Thyroid gland (tissue), 4 donors: Measurements from ENCODE around the gene LST1. TPM values are rescaled to one million over a fixed set of nuclear protein-coding genes. Genes with fewer than 3 reads are reported as not detected.

Experiments
- DNase-seq, 2 donors: peaks; one replicate each; pipeline ENCODE4 v3.0.0-alpha.2; 2019
- H3K27ac ChIP-seq, 3 donors: fragments of 200-600 bp; sonication (generic); 1 replicate in 2 of 3; 2 replicates in 1 of 3; pipeline ENCODE4 v1.5.1; 2016 to 2019; ENCODE audit warnings: mild to moderate bottlenecking in 1 of 3, moderate library complexity in 1 of 3
- H3K27me3 ChIP-seq: fragments of 200-600 bp; sonication (generic); one replicate; pipeline ENCODE4 v1.5.1; 2019
- H3K36me3 ChIP-seq, 2 donors: fragments of 200-600 bp; sonication (generic); one replicate each; pipeline ENCODE4 v1.5.1; 2016 to 2019
- H3K4me1 ChIP-seq, 2 donors: fragments of 200-600 bp; sonication (generic); one replicate each; pipeline ENCODE4 v1.5.1; 2017 to 2019
- H3K4me3 ChIP-seq, 3 donors: fragments of 200-600 bp; sonication (generic); replicated peaks in 1 of 3; 1 replicate in 2 of 3; 2 replicates in 1 of 3; pipeline ENCODE4 v1.5.1; 2016; ENCODE audit warnings: mild to moderate bottlenecking in 1 of 3
- H3K9me3 ChIP-seq: fragments of 200-600 bp; sonication (generic); one replicate; pipeline ENCODE4 v1.5.1; 2017
- CTCF ChIP-seq, 6 experiments: fragments of 200-600 bp in 3 of 6; fragments of 450-650 bp in 3 of 6; sonication (generic) in 3 of 6; IDR thresholded peaks; one replicate each; pipeline ENCODE4 v1.5.1; 2016 to 2019; ENCODE audit warnings: antibody characterized with exemption in 6 of 6, mild to moderate bottlenecking in 2 of 6, inconsistent platforms in 1 of 6, moderate library complexity in 1 of 6
- POLR2A ChIP-seq, 2 donors: fragments of 450-650 bp; IDR thresholded peaks; one replicate each; pipeline ENCODE4 v1.6.1; 2017; ENCODE audit warnings: antibody characterized with exemption in 2 of 2, mild to moderate bottlenecking in 2 of 2, moderate library complexity in 1 of 2
- WGBS, 2 donors: methylation state at CpG; one replicate each; pipeline ENCODE4 v1.1.5; 2017; 5-methylcytosine and 5-hydroxymethylcytosine counted together
- intact Hi-C: fragments of 100-400 bp; cut with DNase I; formaldehyde crosslinking; loops from one replicate; pipeline ENCODE4 v1.15.1; 2023
- total RNA-seq, 4 donors: library from RNA; depleted of rRNA; stranded (reverse); fragments of >200 nt; gene quantifications; one replicate each; pipeline ENCODE4 v1.2.3, GENCODE V29; 2016

Gene LST1
- total RNA-seq, 4 donors from 2014 or later: 2.5 to 23.4 (median 3.2) TPM; not detected in 1

- Histone ChIP-seq H3K4me3 (no peak overlapping the region), H3K4me1 (no peaks in the 10 kb centered on the region), H3K27me3 (no peaks in the 10 kb centered on the region), H3K9me3 (no peaks in the 10 kb centered on the region), H3K27ac (no peak overlapping the region), H3K36me3 (peaks cover 87 to 95% of the 10 kb centered on the region in 2 donors)
- no peak for DNase-seq
- TF ChIP-seq CTCF (IDR thresholded peaks at IDR 0.05) (no peak), POLR2A (IDR thresholded peaks at IDR 0.05) (no peak)
- intact Hi-C loops: no loop called here
- 97 to 98% methylated on average over 19 of the region's 19 CpGs for WGBS, 2 donors
Observed at GRCh38 chr6:31627690-31628287, 41.7 kb downstream of the LST1 start.

GRCh38 chr6:31629014-31629413, 42.9 kb downstream of the LST1 start:
- TF ChIP-seq POLR2A (IDR thresholded peaks at IDR 0.05) (no peak), CTCF (IDR thresholded peaks at IDR 0.05) (no peak)
- peaks cover 96 to 99% of the 10 kb centered on the region in 2 donors for H3K36me3 ChIP-seq
- 88 to 95% methylated on average over 7 of the region's 7 CpGs for WGBS, 2 donors

GRCh38 chr6:31630177-31630934, 44.3 kb downstream of the LST1 start:
- WGBS, 2 donors: 93 to 94% methylated on average over 25 of the region's 25 CpGs
- no peak for DNase-seq
- Histone ChIP-seq H3K9me3 (no peaks in the 10 kb centered on the region), H3K27ac (no peak overlapping the region), H3K27me3 (no peaks in the 10 kb centered on the region), H3K4me1 (no peaks in the 10 kb centered on the region), H3K4me3 (no peak overlapping the region), H3K36me3 (peaks cover 95 to 99% of the 10 kb centered on the region in 2 donors)
- no peak for TF ChIP-seq CTCF (IDR thresholded peaks at IDR 0.05)
- TF ChIP-seq POLR2A (IDR thresholded peaks at IDR 0.05): no peak
- intact Hi-C loops: no loop called here

More at GRCh38 chr6:31629014-31629413, 42.9 kb downstream of the LST1 start:
- no peaks in the 10 kb centered on the region for H3K4me1 ChIP-seq
- no peak overlapping the region for H3K4me3 ChIP-seq
- H3K27me3 ChIP-seq: no peaks in the 10 kb centered on the region
- intact Hi-C loops: no loop called here
- no peak for DNase-seq
- H3K9me3 ChIP-seq: no peaks in the 10 kb centered on the region
- H3K27ac ChIP-seq: no peak overlapping the region

GRCh38 chr6:31631209-31631608, 45.1 kb downstream of the LST1 start:
- Histone ChIP-seq H3K4me3 (no peak overlapping the region), H3K4me1 (no peaks in the 10 kb centered on the region), H3K9me3 (no peaks in the 10 kb centered on the region), H3K36me3 (peaks cover 95 to 99% of the 10 kb centered on the region in 2 donors), H3K27ac (no peak overlapping the region), H3K27me3 (no peaks in the 10 kb centered on the region)
- TF ChIP-seq POLR2A (IDR thresholded peaks at IDR 0.05) (no peak), CTCF (IDR thresholded peaks at IDR 0.05) (no peak)
- WGBS, 2 donors: 87 to 96% methylated on average over 9 to 12 of the region's 16 CpGs
- intact Hi-C loops: no loop called here
- no peak for DNase-seq

GRCh38 chr6:31631681-31632278, 45.7 kb downstream of the LST1 start:
- Histone ChIP-seq H3K36me3 (peaks cover 95 to 99% of the 10 kb centered on the region in 2 donors), H3K4me1 (no peaks in the 10 kb centered on the region), H3K4me3 (no peak overlapping the region), H3K27me3 (no peaks in the 10 kb centered on the region), H3K9me3 (no peaks in the 10 kb centered on the region), H3K27ac (no peak overlapping the region)
- DNase-seq: no peak
- TF ChIP-seq CTCF (IDR thresholded peaks at IDR 0.05) (no peak), POLR2A (IDR thresholded peaks at IDR 0.05) (no peak)
- intact Hi-C loops: no loop called here
- WGBS, 2 donors: 91 to 94% methylated on average over 25 to 29 of the region's 32 CpGs
